ENCODE results near the gene COL27A1.

COL27A1 gene

DNA sequence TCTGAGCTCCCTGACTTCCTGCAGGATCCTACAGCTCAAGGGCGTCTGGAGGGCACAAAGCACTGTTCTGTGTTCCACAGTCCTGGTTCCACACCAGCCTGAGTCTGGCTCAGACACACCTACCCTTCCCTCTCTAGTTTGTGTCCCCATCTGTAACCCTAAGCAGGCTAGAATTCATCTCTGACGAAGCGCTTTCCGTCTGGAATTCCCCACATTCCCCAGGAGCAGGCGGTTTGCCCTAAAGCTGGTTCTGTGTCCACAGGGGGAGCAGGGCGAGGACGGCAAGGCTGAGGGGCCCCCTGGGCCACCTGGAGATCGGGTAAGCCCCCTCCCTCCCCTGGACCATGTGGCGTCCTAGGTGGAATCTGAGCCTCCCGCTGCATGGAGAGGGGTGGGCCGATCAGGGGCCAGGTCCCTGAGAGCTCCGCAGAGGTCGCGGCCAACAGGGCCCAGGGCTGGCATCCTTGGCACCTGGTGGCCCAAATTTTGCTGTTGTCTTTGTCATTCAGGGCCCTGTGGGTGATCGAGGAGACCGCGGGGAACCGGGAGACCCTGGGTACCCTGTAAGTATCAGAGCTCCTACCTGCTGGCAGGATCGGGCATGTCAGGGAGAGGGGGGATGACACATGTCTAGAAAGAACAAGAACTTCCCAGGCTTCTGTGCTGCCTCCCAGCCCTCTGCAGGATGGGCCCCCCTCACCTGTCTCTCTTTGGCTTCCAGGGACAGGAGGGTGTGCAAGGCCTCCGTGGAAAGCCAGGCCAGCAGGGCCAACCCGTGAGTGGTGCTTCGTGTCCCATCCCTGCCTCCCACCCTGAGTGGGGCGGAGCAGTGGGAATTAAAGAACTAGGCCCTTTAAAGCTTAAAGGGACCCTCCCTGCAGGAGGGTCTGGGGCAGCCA is 133.1 kb downstream of the COL27A1 start:
- ChIA-PET CTCF (interaction anchor here (0.6 to 8.5 kb wide), 6 partner anchors 19 to 205 kb away, joined by 3 to 225 read pairs (median 4); partner anchors contain the start of gene COL27A1), POLR2A (interaction anchor here (1.4 kb wide), 1 partner anchor 179 kb away, joined by 3 read pairs; no protein-coding TSS in a partner anchor)
- Histone ChIP-seq H3K36me3 (ENCODE audit: control insufficient read depth in 2 of 2, insufficient read depth in 1 of 2, low read length in 2 of 2) (peaks cover 0 to 10% of the 10 kb centered on the region in 2 experiments; a peak in 1 of 3 replicates), H3K9me3 (ENCODE audit: control insufficient read depth, insufficient read depth, low read depth, low read length) (no peaks in the 10 kb centered on the region), H3K4me1 (ENCODE audit: control insufficient read depth, insufficient read depth, low read length) (no peaks in the 10 kb centered on the region), H3K4me3 (ENCODE audit: low read depth, low read length) (no peak overlapping the region), H3K27ac (ENCODE audit: extremely low read depth, low read depth, low read length) (no peak overlapping the region)
- TF ChIP-seq ZNF549 (tag by site-specific recombination; IDR thresholded peaks at IDR 0.05) (no peak), ZNF423 (tag by site-specific recombination; IDR thresholded peaks at IDR 0.05) (no peak)

DNA sequence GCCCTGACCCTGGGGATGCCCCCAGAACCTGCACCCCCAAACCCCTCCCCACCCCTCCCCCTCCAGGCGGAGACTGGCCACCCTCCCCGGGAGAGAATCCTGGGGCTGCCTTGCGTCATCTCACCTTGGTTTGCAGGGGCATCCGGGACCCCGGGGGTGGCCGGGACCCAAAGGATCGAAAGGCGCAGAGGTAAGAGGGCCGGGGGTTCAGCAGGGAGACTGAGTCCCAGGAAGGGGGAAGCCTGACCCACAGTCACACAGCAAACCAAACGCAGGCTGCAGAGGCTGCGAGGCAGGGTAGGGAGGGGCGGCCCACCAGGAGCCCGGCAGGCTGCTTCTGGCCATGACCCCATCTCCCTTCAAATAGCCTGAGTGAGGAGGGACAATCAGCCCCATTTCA is 133.8 kb downstream of the COL27A1 start:
- Histone ChIP-seq H3K36me3 (ENCODE audit: control insufficient read depth in 2 of 2, insufficient read depth in 1 of 2, low read length in 2 of 2) (peaks cover 0 to 10% of the 10 kb centered on the region in 2 experiments; a peak in 1 of 3 replicates), H3K27ac (ENCODE audit: extremely low read depth, low read depth, low read length) (no peak overlapping the region), H3K4me3 (ENCODE audit: low read depth, low read length) (no peak overlapping the region), H3K9me3 (ENCODE audit: control insufficient read depth, insufficient read depth, low read depth, low read length) (no peaks in the 10 kb centered on the region), H3K4me1 (ENCODE audit: control insufficient read depth, insufficient read depth, low read length) (no peaks in the 10 kb centered on the region)
- POLR2A ChIA-PET, result interaction anchor here (1.4 kb wide), 1 partner anchor 180 kb away, joined by 3 read pairs; no protein-coding TSS in a partner anchor
- TF ChIP-seq ZNF48 (tag by site-specific recombination; IDR thresholded peaks at IDR 0.05) (no peak), ZNF514 (tag by site-specific recombination; IDR thresholded peaks at IDR 0.05) (no peak)
- TF ChIP-seq, protein P1, sequence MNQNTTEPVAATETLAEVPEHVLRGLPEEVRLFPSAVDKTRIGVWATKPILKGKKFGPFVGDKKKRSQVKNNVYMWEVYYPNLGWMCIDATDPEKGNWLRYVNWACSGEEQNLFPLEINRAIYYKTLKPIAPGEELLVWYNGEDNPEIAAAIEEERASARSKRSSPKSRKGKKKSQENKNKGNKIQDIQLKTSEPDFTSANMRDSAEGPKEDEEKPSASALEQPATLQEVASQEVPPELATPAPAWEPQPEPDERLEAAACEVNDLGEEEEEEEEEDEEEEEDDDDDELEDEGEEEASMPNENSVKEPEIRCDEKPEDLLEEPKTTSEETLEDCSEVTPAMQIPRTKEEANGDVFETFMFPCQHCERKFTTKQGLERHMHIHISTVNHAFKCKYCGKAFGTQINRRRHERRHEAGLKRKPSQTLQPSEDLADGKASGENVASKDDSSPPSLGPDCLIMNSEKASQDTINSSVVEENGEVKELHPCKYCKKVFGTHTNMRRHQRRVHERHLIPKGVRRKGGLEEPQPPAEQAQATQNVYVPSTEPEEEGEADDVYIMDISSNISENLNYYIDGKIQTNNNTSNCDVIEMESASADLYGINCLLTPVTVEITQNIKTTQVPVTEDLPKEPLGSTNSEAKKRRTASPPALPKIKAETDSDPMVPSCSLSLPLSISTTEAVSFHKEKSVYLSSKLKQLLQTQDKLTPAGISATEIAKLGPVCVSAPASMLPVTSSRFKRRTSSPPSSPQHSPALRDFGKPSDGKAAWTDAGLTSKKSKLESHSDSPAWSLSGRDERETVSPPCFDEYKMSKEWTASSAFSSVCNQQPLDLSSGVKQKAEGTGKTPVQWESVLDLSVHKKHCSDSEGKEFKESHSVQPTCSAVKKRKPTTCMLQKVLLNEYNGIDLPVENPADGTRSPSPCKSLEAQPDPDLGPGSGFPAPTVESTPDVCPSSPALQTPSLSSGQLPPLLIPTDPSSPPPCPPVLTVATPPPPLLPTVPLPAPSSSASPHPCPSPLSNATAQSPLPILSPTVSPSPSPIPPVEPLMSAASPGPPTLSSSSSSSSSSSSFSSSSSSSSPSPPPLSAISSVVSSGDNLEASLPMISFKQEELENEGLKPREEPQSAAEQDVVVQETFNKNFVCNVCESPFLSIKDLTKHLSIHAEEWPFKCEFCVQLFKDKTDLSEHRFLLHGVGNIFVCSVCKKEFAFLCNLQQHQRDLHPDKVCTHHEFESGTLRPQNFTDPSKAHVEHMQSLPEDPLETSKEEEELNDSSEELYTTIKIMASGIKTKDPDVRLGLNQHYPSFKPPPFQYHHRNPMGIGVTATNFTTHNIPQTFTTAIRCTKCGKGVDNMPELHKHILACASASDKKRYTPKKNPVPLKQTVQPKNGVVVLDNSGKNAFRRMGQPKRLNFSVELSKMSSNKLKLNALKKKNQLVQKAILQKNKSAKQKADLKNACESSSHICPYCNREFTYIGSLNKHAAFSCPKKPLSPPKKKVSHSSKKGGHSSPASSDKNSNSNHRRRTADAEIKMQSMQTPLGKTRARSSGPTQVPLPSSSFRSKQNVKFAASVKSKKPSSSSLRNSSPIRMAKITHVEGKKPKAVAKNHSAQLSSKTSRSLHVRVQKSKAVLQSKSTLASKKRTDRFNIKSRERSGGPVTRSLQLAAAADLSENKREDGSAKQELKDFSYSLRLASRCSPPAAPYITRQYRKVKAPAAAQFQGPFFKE (tag by site-specific recombination; IDR thresholded peaks at IDR 0.05; ENCODE audit: borderline replicate concordance), result no peak
- CTCF ChIA-PET, result interaction anchor here (0.6 to 8.5 kb wide), 4 partner anchors 10 to 206 kb away, joined by 3 to 225 read pairs (median 12); no protein-coding TSS in a partner anchor

DNA sequence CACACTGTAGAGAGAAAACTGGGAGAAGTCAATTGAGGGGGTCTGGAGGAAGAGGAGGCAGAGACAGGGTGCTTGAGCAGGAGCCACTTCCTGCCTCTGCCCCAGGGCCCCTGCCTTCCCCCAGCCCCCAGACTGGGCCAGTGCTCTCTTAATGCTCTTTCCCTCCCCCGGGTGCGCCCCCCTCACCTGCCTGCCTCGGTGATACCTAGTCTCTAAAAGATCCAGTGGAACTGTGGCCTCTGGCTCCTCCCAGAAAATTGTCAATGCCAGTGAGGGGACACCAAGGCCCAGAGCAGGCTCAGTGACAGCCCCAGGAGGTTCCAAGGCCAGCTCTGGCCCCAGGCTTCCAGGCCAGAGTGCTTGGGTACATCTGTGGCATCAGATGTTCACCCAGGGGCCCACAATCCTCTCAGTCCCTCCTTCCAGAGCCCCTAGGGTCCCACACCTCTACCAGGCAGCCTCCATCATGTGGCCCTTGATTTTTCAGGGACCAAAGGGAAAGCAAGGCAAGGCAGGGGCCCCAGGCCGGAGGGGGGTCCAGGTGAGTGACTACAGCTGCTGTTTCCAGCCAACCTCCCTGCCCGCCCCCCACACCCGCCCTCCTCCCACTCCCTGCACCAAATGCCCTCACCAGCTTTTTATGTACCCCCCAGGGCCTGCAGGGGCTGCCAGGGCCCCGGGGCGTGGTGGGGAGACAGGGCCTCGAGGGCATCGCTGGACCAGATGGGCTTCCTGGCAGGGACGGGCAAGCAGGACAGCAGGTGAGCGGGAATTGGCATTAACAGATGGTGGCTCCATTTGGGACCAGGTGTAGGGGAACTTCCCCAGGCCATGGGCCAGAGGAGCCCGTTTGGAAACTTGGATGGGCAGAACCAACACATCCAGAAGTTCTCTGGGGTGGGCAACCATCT is 134.5 kb downstream of the COL27A1 start:
- CTCF ChIA-PET, result interaction anchor here (0.6 to 8.5 kb wide), 30 partner anchors 8 to 616 kb away, joined by 3 to 225 read pairs (median 9); partner anchors contain the start of genes AMBP, COL27A1 and KIF12
- TF ChIP-seq ZNF791 (tag by site-specific recombination; IDR thresholded peaks at IDR 0.05), result no peak
- TF ChIP-seq, protein P2, sequence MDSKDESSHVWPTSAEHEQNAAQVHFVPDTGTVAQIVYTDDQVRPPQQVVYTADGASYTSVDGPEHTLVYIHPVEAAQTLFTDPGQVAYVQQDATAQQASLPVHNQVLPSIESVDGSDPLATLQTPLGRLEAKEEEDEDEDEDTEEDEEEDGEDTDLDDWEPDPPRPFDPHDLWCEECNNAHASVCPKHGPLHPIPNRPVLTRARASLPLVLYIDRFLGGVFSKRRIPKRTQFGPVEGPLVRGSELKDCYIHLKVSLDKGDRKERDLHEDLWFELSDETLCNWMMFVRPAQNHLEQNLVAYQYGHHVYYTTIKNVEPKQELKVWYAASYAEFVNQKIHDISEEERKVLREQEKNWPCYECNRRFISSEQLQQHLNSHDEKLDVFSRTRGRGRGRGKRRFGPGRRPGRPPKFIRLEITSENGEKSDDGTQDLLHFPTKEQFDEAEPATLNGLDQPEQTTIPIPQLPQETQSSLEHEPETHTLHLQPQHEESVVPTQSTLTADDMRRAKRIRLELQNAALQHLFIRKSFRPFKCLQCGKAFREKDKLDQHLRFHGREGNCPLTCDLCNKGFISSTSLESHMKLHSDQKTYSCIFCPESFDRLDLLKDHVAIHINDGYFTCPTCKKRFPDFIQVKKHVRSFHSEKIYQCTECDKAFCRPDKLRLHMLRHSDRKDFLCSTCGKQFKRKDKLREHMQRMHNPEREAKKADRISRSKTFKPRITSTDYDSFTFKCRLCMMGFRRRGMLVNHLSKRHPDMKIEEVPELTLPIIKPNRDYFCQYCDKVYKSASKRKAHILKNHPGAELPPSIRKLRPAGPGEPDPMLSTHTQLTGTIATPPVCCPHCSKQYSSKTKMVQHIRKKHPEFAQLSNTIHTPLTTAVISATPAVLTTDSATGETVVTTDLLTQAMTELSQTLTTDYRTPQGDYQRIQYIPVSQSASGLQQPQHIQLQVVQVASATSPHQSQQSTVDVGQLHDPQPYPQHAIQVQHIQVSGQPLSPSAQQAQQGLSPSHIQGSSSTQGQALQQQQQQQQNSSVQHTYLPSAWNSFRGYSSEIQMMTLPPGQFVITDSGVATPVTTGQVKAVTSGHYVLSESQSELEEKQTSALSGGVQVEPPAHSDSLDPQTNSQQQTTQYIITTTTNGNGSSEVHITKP (tag by site-specific recombination; IDR thresholded peaks at IDR 0.05), result peak; percentile 45; the same call in 1 of the 2 replicates
- POLR2A ChIA-PET, result interaction anchor here (0.6 to 1.1 kb wide), 2 partner anchors 182 to 450 kb away, joined by 3 to 9 read pairs; no protein-coding TSS in a partner anchor
- no peak overlapping the region for H3K4me3 ChIP-seq (ENCODE audit: low read depth, low read length)
- H3K4me1 ChIP-seq (ENCODE audit: control insufficient read depth, insufficient read depth, low read length), result no peaks in the 10 kb centered on the region
- H3K9me3 ChIP-seq (ENCODE audit: control insufficient read depth, insufficient read depth, low read depth, low read length), result no peaks in the 10 kb centered on the region
- no peak overlapping the region for H3K27ac ChIP-seq (ENCODE audit: extremely low read depth, low read depth, low read length)
- peaks cover 0 to 14% of the 10 kb centered on the region in 2 experiments; a peak in 1 of 3 replicates for H3K36me3 ChIP-seq (ENCODE audit: control insufficient read depth in 2 of 2, insufficient read depth in 1 of 2, low read length in 2 of 2)

Data from HEK293 (cell line).